GM19025 (cell line): ENCODE results near the gene CBL.

Experiments
- ATAC-seq: cut with Tn5 transposase; IDR thresholded peaks from one replicate; pipeline ENCODE4 v1.9.1; 2021; ENCODE audit warnings: mild to moderate bottlenecking, low read depth, moderate library complexity; ENCODE audit not compliant: unreplicated experiment

The CBL gene

DNA sequence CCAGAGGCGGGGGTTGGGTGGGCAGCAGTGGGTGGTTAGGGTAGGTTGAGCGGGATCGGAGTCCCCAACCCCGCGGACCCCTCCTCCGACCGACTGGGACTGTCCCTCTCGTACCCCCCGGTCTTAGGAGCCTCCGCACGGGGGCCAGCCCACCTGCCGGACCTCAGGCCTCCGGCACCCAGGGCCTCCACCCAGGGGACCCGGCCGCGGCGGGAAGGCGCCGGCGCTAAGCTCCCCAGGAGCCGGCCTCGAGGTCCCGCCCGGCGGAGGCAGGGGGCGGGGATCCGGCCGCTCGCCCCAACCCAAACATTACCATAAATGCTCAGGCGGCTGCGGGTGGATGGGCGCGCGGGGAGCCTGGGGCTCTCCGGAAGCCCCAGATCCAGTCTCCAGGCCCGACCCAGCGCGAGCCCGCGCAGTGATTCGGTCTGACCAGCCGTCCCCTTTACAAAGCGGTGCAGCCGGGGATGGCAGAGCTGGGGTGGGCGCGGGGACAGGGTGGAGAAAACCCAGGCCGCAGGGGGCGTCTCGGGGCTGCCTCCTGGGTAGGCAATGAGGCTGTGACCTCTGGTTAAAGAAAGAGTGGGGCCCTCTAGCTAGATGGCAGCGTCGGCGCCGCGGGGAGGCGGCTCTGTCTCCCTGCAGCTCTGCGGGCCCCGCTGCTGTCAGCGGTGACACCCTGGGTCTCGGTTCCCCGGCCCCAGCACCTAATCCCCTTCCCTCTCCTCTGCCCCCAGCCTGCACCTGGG lies 114.8 kb downstream of the CBL start:
- ATAC-seq, result peak; percentile 33

DNA sequence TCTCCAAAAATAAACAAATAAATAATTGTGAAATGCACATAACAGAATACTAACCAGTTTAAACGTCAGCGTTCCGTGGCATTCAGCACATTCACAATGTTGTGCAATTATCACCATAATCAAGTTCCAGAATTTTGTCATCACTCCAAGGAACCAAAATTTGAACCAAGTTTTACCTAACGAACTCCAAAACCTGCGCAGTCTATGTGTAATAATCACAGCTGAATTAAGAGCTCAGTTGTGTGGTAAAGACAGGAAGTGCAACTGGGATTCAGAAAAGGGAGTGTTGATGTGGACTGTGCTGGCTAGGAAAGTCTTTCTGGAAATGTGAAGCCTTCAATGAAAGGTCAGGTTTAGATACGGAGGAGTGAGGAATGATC lies 116.2 kb downstream of the CBL start:
- ATAC-seq, result no peak

DNA sequence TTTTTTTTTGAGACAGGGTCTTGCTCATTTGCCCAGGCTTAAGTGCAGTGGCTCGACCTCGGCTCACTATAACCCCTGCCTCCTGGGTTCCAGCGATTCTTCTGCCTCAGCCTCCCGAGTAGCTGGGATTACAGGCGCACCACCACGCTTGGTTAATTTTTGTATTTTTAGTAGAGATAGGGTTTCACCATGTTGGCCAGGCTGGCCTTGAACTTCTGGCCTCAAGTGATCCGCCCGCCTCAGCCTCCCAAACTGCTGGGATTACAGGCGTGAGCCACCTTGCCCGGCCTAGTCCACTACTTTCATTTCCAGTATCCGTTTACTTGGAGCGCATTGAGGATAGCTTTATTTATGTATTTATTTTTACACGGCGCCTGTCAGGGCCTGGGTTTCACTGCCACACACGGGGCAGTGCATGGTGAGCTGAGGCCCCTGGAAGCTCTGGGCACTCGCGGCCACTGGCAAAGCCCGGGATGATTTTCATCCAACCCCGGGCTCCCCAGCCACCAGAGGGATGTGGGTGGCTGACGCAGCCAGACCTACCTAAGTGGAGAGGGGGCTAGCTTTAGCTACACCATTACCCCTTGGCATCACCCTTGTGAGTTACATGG lies 116.9 kb downstream of the CBL start:
- ATAC-seq, result no peak

DNA sequence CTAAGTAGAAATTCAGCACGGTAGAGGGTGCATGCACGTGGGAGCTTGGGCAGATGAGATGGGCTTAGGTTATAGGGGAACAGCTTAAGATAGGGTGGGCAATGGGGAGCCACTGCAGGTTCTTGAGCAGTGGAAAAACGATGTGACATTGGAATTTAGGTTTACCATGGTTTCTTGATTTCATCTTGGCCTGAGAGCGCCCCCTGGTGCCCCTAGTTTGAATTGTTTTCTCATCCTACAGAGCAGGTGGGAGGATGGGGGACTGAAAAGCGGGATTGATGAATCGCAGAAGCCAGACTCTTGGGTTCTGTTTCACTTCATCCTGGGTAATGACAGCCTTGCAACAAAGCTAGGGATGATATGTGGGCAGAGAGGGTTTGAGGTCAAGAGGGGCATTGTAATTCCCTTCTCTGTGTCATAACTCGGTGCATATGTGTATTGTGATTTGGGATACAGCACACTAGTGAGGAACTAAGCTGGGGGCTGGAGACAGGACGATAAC lies 117.4 kb downstream of the CBL start:
- ATAC-seq, result no peak

DNA sequence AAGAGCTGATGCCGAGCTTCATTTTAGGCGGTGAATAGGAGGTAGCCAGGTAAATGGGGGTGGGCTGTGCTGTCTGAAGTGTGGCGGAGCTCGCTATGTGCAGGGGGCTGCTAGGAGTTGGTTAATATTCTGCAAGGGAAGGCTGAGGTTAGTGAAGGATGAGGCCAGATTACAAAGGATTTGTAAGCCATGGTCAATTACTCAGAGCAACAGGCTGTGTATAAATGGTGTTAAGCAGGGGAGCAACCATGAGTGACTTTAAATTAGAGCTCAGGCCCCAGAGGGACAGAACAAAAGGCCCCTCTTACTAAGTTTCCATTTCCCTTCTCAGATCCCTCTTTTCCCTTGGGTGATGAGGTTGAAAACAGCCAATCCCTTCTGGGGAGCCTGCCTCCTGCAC lies 118.0 kb downstream of the CBL start:
- no peak for ATAC-seq

DNA sequence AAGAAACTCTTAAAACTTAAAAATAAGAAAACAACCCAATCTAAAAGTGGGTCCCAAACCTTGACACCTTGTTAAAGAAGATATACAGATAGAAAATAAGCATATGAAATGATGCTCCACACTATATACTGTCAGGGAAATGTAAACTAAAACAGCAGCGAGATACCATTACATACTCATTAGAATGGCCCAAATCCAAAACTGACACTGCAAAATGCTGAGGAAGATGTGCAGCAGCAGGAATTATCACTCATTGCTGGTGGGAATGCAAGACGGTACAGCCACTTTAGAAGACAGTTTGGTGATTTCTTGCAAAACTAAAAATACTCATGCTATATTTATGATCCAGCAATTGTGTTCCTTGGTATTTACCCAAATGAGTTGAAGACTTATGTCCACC lies 123.2 kb downstream of the CBL start:
- no peak for ATAC-seq

DNA sequence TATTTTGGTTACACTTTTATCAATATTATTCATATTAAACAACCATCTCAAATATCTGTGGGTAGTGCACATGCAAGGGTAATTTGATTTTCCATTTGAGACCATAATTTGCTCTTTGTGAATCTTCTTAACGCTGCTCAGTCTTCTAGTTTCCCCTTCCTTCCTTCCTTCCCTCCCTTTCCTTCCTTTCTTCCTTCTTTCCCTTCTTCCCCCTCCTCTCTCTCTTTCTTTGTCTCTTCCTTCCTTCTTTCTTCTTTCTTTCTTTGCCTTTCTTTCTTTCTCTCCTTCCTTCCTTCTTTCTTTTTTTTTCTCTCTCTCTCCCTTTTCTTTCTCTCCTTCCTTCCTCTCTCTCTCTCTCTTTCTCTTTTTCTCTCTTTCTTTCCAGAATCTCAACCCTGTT lies 124.1 kb downstream of the CBL start:
- ATAC-seq, result no peak

DNA sequence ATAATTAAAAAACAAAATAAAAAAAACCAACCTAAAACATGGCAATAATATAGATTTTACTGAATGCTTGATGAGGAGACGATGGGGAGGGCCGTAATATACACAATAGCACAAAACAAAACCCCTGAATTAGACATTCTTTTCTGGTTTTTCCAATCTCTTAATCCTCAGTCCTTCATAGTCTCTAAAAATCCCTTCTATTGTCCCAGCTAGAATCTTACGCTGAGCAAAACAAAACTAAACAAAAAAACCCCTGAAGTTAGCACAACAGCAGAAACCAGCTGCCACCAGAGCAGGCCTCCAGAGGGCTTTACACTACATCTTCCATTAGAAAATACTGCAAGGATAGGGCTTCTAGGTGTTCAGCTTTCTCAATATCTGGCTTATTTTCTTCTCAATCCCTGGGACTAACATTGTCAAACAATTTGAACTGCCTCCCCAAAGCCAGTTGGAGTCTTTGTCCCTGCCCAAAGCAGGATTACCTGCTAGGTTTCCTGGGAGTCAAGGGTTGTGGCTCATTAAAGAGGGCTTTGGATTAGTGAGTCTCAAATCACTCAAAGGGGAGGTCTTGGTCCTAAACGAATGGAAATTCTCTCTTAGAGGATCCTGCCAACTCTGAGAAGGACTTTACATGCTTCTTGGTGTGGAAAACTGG lies 126.1 kb downstream of the CBL start:
- ATAC-seq, result no peak

DNA sequence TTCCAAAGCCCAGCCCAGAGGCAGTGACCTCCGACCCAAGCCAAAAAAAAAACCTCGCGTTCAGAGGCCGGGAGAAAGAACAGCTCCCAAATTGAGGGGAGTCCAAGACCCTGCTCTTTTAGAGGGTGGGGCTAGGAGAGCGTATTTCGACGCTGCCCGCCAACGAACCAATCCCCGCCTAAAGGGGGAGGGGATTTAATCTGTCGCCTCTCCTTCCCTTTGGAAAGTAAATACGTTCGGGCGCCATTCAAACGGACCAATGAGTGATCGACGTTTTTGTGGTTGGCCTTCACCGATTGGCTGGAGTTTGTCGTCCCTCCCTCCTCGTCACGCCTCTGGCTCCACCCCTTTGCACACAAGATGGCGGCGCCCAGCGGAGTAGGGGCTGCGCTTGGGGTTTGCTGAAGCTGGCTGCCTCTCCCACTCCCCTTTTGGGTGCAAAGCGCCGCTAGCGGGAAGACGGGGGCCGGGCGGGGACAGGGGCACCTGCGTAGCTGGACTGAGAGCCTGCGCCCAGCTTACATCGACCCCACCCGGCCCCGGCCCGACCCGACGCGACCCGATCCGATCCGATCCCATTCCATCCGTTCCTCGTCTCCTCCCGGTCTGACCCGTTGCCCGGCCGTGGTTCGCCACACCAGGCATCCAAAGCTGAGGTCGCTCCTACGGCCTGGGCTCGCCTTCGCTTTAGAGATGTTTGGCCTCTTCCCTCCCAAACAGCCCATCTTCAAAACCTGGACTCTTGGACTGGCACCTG lies 128.2 kb downstream of the CBL start, which contains the start of gene RNF26:
TSS of gene RNF26 (plus strand) at position 354 of the 757 bp plus-strand sequence. CDS start 596 bp downstream, outside the sequence.
- peak; percentile 94 for ATAC-seq

DNA sequence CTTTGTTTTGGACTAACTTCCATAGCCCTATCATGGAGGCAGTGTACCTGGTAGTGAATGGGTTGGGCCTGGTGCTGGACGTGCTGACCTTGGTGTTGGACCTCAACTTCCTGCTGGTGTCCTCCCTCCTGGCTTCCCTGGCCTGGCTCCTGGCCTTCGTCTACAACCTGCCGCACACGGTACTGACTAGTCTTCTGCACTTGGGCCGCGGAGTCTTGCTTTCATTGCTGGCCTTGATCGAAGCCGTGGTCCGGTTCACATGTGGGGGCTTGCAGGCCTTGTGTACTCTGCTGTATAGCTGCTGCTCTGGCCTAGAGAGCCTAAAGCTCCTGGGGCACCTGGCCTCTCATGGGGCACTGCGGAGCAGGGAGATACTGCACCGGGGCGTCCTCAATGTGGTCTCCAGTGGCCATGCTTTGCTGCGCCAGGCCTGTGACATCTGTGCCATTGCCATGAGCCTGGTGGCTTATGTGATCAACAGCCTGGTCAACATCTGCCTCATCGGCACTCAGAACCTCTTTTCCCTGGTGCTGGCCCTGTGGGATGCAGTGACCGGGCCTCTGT lies 129.0 kb downstream of the CBL start:
- no peak for ATAC-seq

DNA sequence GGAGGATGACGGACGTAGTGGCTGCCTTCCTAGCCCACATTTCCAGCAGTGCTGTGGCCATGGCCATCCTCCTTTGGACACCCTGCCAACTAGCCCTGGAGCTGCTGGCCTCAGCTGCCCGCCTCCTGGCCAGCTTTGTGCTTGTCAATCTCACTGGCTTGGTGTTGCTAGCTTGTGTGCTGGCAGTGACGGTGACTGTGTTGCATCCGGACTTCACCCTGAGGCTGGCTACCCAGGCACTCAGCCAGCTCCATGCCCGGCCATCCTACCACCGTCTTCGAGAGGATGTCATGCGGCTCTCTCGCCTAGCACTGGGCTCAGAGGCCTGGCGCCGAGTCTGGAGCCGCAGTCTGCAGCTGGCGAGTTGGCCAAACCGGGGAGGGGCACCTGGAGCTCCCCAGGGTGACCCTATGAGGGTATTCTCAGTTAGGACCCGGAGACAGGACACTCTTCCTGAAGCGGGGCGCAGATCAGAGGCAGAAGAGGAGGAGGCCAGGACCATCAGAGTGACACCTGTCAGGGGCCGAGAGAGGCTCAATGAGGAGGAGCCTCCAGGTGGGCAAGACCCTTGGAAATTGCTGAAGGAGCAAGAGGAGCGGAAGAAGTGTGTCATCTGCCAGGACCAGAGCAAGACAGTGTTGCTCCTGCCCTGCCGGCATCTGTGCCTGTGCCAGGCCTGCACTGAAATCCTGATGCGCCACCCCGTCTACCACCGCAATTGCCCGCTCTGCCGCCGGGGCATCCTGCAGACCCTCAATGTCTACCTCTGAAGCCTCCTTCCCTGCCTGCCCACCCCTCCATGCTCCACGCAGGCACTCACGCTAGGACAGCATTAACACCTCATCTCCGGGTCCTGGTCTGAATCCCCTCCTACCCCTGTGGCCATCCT lies 129.8 kb downstream of the CBL start:
- ATAC-seq, result no peak

DNA sequence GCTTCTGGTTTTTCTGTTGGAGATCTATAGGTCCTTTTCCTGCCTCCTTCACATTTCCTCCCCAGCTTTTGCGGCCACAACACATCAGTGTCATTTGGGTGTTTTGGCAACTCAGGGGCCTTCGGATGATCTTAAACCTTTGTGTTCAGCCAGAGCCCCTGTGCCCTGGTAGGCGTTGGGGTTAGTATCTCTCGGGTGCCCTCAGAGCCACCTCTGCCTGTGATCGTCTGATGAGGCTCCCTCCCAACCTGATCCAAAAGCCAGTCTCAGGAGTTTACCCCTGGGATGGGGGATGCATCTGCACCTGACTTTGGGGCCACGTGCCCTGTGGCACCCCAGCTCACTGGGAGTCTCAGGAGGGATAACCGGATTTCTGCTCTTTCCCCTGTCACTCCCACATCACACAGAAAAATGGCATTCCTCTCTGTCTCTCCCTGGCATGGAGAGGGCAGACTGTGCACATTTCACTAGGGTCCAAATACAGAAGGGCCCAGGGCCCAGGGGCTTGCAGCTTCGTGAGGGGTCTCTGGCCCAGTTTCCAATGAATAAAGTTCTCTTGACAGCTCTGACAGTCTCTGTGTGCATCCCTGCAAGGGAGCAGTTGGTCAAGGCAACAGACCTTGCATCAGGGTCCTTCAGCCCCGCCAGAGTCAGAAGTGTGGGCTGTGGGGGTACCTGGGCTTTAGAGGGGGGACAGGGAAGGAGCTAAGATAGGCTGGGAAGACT lies 130.8 kb downstream of the CBL start:
- ATAC-seq, result no peak

DNA sequence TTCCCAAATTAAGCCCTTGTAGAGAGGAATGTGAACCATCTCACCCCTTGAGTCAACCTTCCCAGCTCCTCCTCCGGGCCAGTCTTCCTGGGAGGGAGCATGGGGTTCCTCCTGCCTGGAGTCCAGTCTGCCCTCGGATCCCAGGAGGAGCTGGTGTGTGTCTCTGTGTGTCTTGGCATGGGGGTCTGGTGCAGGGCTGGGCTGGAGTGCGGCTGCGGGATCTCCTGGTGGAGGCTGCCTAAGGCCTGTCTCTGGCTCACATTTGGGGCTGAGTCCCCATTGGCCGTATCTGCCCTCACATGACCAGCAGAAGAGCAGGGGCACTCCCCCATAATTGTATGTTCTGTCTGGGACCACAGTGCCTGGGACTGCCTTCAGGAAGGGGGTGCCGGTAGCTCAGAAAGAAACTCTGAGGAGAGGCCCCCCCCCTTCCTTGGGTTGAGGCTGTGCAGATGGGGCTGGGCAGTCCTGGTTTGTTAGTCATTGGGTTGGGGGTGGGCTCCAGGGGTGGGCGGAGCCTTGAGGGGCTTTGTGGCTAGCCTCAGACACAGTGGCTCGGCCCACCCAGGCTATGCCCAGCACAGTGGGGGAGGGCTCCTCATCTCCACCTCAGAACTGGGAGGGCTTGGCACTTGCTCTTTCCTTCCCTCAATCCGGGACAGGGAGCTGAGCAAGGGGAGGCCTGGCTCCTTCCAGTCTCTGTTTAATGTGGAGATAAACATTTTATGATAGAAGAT lies 131.6 kb downstream of the CBL start:
- ATAC-seq, result no peak

DNA sequence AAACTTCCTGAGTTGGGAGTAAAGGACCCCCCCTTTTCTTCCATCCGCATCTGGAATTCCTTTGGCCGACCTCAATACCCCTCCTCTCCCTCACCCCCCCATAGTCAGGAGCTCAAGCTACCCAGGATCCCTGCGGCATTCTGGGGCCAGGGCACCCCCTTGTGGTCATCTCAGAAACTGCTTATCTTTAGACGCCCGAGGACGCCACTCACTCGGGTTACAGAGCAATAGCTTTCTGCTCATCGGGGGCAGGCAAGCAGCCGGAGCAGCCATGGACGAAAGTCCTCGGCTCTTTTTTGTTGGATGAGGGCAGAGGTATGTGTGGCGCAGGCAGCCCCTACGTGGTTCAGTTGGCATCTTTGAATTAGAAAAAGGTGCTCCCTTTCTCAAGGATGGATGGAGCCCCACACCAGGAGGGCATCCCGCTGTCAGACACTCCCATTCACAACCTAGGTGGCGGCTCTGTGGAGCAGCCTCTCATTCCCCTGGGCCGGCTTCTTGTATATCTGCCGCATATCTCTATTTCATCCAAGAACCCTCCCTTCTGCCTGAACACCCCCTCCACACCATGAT lies 132.3 kb downstream of the CBL start:
- no peak for ATAC-seq

DNA sequence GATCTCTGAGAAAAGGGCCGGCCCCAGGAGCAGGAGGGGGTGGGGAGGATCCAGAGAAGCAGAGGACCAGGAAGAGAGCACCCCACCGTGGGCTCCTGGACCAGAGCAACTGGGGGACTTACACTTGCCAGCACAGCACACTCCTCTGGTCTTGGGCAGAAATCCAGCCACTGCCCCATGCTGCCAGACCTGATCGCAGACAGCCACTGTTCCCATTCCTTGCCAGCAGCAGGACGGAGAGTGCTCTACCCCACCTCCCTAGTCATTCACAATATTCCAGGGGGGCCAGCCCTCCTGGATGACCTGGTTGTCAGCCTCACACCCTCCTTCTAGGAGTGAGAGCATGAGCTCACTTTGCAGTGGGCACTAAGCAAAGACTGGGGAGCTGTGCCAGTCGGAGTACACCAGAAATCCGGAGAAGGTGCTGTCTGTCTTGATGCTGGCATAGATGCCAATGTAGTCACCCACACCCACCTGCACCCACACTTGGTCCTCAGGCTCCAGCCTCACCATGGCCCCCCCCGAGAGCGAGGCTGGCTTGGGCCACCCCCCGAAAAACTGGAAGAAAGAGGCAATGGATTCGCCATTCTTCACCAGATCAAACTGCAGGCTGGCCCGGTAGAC lies 132.9 kb downstream of the CBL start:
- ATAC-seq, result no peak

DNA sequence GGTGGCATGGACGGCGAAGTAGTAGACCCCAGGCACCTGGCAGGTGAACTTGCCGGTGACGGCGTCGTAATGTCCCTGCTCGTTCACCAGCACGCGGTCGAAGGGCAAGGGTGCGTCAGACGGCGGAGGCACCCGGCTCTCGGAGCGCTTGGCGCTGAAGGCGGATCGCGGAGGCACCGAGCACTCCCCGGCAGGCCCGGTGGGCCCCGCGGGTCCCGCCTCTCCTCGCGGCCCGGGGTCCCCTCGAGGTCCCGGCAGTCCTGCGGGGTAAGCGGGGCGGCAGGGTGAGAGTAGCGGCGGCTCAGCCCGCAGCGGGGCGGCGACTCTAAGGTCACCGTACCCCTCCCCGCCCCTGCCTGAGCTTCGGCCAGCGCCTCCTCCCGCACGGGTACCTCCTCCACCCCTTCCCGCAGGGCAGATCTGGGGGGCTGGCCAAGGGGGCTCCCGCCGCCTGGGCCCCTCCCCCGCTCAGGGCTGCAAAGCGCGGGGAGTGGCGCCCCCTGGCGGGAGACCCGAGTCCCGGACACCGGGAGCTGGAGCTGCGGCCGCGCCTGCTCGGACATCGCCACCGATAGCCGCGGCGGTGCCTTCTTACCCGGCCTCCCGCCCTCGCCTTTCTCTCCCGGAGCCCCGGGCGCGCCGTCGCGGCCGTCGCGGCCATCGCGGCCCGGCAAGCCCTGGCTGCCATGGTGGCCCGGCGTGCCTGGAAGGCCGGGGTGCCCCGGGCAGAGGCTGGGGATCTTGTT lies 133.6 kb downstream of the CBL start:
- ATAC-seq, result no peak
